K562 (cell line): ENCODE measurements around the gene CYP11A1. TPM values are rescaled to one million over a fixed set of nuclear protein-coding genes. Genes with fewer than 3 reads are reported as not detected.

Source experiments
- ATAC-seq: fragments of 200-7000 bp; cut with Tn5 transposase; 3 replicates; pipeline ENCODE4 v1.9.1; 2020; ENCODE audit warnings: moderate library complexity
- BruUV-seq: library from RNA; stranded (reverse); fragments of 400-500 nt; replicated peaks from 2 replicates; lab custom pipeline; 2021; lab: Mats Ljungman, UMichigan
- CTCF ChIA-PET: fragments of 300-600 bp; formaldehyde crosslinking; extraction: SDS; loops from one replicate; lab custom pipeline; 2021; ENCODE audit warnings: low intra/inter-chr PET ratio; lab: Yijun Ruan, JAX
- POLR2A ChIA-PET: fragments of 300-600, 350-650 bp; sonication (Branson Sonifier 250); formaldehyde crosslinking; extraction: SDS; loops from one replicate; lab custom pipeline; 2021; ENCODE audit warnings: antibody characterized with exemption, inconsistent platforms; lab: Yijun Ruan, JAX
- DNase-seq, 4 experiments: peaks; one replicate each; pipeline versions ENCODE4 v3.0.0 to v3.0.0-alpha.2; 2011 to 2018; ENCODE audit warnings: low spot score in 3 of 4, mixed read lengths in 3 of 4; ENCODE audit errors: extremely low read depth in 1 of 4
- FAIRE-seq: peaks from 2 replicates; lab custom pipeline; 2011; peaks lifted over from hg19 to GRCh38; lab: Jason Lieb, UNC
- H2AFZ ChIP-seq: 2 replicates; pipeline ENCODE4 v1.6.0; 2011; ENCODE audit warnings: low read depth, low read length, control low read depth, inconsistent platforms
- H3K27ac ChIP-seq: fragments of 200-600 bp; 3 replicates; pipeline ENCODE4 v1.8.0; 2011; ENCODE audit warnings: low read depth, mild to moderate bottlenecking, control low read depth, inconsistent platforms, low read length, moderate library complexity, mixed read lengths; ENCODE audit errors: extremely low read depth
- H3K27me3 ChIP-seq, 2 experiments: fragments of 300-600 bp in 1 of 2; 2 replicates in 1 of 2; 3 replicates in 1 of 2; pipeline versions ENCODE4 v1.6.0 to v1.8.0; 2011; ENCODE audit warnings: inconsistent platforms in 2 of 2, low read length in 2 of 2, mild to moderate bottlenecking in 1 of 2, mixed read lengths in 1 of 2, moderate library complexity in 1 of 2; ENCODE audit not compliant: control insufficient read depth in 2 of 2, insufficient read depth in 2 of 2
- H3K36me3 ChIP-seq: fragments of 300-600 bp; 3 replicates; pipeline ENCODE4 v1.8.0; 2011; ENCODE audit warnings: mild to moderate bottlenecking, low read length, inconsistent platforms; ENCODE audit not compliant: control insufficient read depth, insufficient read depth
- H3K4me1 ChIP-seq, 2 experiments: fragments of 200-600 bp in 1 of 2; replicated peaks in 1 of 2; 2 replicates in 1 of 2; 3 replicates in 1 of 2; pipeline versions ENCODE4 v1.5.1 to v1.8.0; 2011; ENCODE audit warnings: inconsistent platforms in 2 of 2, low read length in 2 of 2, mild to moderate bottlenecking in 1 of 2, mixed read lengths in 1 of 2, moderate library complexity in 1 of 2; ENCODE audit not compliant: control insufficient read depth in 2 of 2, insufficient read depth in 2 of 2
- H3K4me2 ChIP-seq: 2 replicates; pipeline ENCODE4 v1.6.1; 2011; ENCODE audit warnings: low read length, control low read depth, inconsistent platforms, mixed read lengths; ENCODE audit not compliant: insufficient read depth
- H3K4me3 ChIP-seq: fragments of 200-600 bp; sonication (generic), shearing (Covaris generic); 2 replicates; pipeline ENCODE4 v1.5.1; 2016; ENCODE audit warnings: control low read depth, inconsistent platforms
- H3K79me2 ChIP-seq: fragments of 200-600 bp; 3 replicates; pipeline ENCODE4 v1.8.0; 2011; ENCODE audit warnings: low read length, inconsistent platforms; ENCODE audit not compliant: control insufficient read depth, insufficient read depth
- H3K9ac ChIP-seq, 2 experiments: 2 replicates each; pipeline versions ENCODE4 v1.6.0 to v1.6.1; 2011; ENCODE audit warnings: low read depth in 2 of 2, low read length in 2 of 2, control low read depth in 1 of 2, inconsistent platforms in 1 of 2, mild to moderate bottlenecking in 1 of 2, mixed read lengths in 1 of 2; ENCODE audit not compliant: insufficient read depth in 1 of 2
- H3K9me1 ChIP-seq: one replicate; pipeline ENCODE4 v1.6.0; 2011; ENCODE audit warnings: inconsistent platforms, mild to moderate bottlenecking, low read length, moderate library complexity; ENCODE audit not compliant: control insufficient read depth, insufficient read depth
- H3K9me3 ChIP-seq: replicated peaks from 2 replicates; pipeline ENCODE4 v1.5.1; 2011; ENCODE audit warnings: low read depth, low read length, inconsistent platforms; ENCODE audit not compliant: control insufficient read depth, insufficient read depth
- H4K20me1 ChIP-seq: replicated peaks from 2 replicates; pipeline ENCODE4 v1.6.1; 2011; ENCODE audit warnings: low read length, inconsistent platforms, mixed read lengths; ENCODE audit not compliant: control insufficient read depth, insufficient read depth
- BRF2 ChIP-seq: IDR thresholded peaks from 3 replicates; pipeline ENCODE4 v1.6.1; 2011; ENCODE audit warnings: borderline replicate concordance, mild to moderate bottlenecking; ENCODE audit not compliant: insufficient read length, insufficient read depth
- CBFB ChIP-seq: sonication (generic); formaldehyde crosslinking; IDR thresholded peaks from 2 replicates; pipeline ENCODE4 v1.4.0; 2020; ENCODE audit warnings: mild to moderate bottlenecking, missing genetic modification reagents
- ETV6 ChIP-seq, 3 experiments: fragments of 150-350 bp in 1 of 3; sonication (generic) in 1 of 3; formaldehyde crosslinking in 1 of 3; IDR thresholded peaks; 2 replicates each; pipeline versions ENCODE4 v1.6.1 to v1.8.0; 2014 to 2022; ENCODE audit warnings: borderline replicate concordance in 2 of 3, low read depth in 2 of 3, antibody characterized with exemption in 1 of 3, low read length in 1 of 3, mild to moderate bottlenecking in 1 of 3, missing genetic modification reagents in 1 of 3
- HDGF ChIP-seq: fragments of 450-650 bp; IDR thresholded peaks from 2 replicates; pipeline ENCODE4 v1.6.1; 2016
- HMGXB4 ChIP-seq: sonication (generic); formaldehyde crosslinking; IDR thresholded peaks from 2 replicates; pipeline ENCODE4 v1.8.1; 2023; ENCODE audit warnings: mild to moderate bottlenecking, missing genetic modification reagents
- MEIS2 ChIP-seq: fragments of 450-650 bp; IDR thresholded peaks from 2 replicates; pipeline ENCODE4 v1.6.1; 2014; ENCODE audit warnings: mild to moderate bottlenecking; ENCODE audit not compliant: partially characterized antibody
- NONO ChIP-seq, 2 experiments: fragments of 200-400 bp in 1 of 2; fragments of 450-650 bp in 1 of 2; formaldehyde crosslinking in 1 of 2; IDR thresholded peaks; 2 replicates each; pipeline ENCODE4 v1.6.1; 2017; ENCODE audit warnings: low read depth in 2 of 2, mild to moderate bottlenecking in 2 of 2, moderate library complexity in 2 of 2, low read length in 1 of 2
- POU5F1 ChIP-seq: fragments of 150-350 bp; IDR thresholded peaks from 2 replicates; pipeline ENCODE4 v1.6.1; 2014; ENCODE audit warnings: borderline replicate concordance, low read length, low read depth, mild to moderate bottlenecking; ENCODE audit not compliant: partially characterized antibody
- SRSF1 ChIP-seq: fragments of 200-400 bp; formaldehyde crosslinking; IDR thresholded peaks from 2 replicates; pipeline ENCODE4 v1.6.1; 2017; ENCODE audit warnings: mild to moderate bottlenecking, low read depth, low read length, moderate library complexity
- ZNF696 ChIP-seq: fragments of 250-450 bp; sonication (Bioruptor Pico); conservative IDR thresholded peaks from 2 replicates; pipeline ENCODE4 v1.4.0; 2020; ENCODE audit warnings: mild to moderate bottlenecking, moderate library complexity
- ZNF766 ChIP-seq: fragments of 200-800 bp; sonication (Bioruptor generic); conservative IDR thresholded peaks from 2 replicates; pipeline ENCODE4 v1.6.1; 2016; ENCODE audit warnings: missing genetic modification characterization, missing compliant biosample characterization
- WGBS: fragments of 100-300 bp; shearing (Covaris generic); methylation state at CpG from one replicate; pipeline ENCODE4 v1.1.6; 2016; ENCODE audit warnings: low coverage, mixed read lengths; ENCODE audit not compliant: insufficient coverage; ENCODE audit errors: missing lambda C conversion rate; 5-methylcytosine and 5-hydroxymethylcytosine counted together
- in situ Hi-C: fragments of 300-500 bp; cut with MboI; formaldehyde crosslinking; loops from 4 replicates; pipeline ENCODE4 v1.15.0; 2018; ENCODE audit warnings: inconsistent platforms, mixed read lengths
- intact Hi-C: fragments of 100-400 bp; cut with micrococcal nuclease; formaldehyde crosslinking; loops from 2 replicates; pipeline ENCODE4 v1.14.2; 2022
- polyA plus RNA-seq, 8 experiments: library from polyadenylated mRNA; depleted of rRNA in 4 of 8; stranded (reverse) in 5 of 8; unstranded in 3 of 8; fragments of >200 nt; fragmentation: Nextera tagmentation in 2 of 8; fragmentation: Illumina TruSeq in 1 of 8; extraction: Ambion mirVana in 2 of 8; extraction: Trizol in 1 of 8; gene quantifications; 2 replicates each; pipeline versions ENCODE4 v1.2.1 to v1.2.3, GENCODE V29; 2011 to 2014; ENCODE audit warnings: inconsistent platforms in 1 of 8, missing spikeins in 1 of 8
- total RNA-seq, 7 experiments: library from RNA; depleted of rRNA in 6 of 7; stranded (reverse); fragments of >200 nt in 6 of 7; fragmentation: Illumina TruSeq in 2 of 7; extraction: Trizol in 2 of 7; gene quantifications; 2 replicates each; pipeline versions ENCODE4 v1.2.1 to v1.2.3, GENCODE V29; 2011 to 2021; ENCODE audit warnings: low replicate concordance in 1 of 7
- TF ChIP-seq, protein P1 (sequence below): fragments of 450-650 bp; IDR thresholded peaks from 2 replicates; pipeline ENCODE4 v1.6.1; 2016; ENCODE audit warnings: missing biosample characterization, missing genetic modification characterization

Gene CYP11A1
- total and polyA plus RNA-seq, 9 of the 15 experiments (the other 6 are each of a cell fraction or from before 2014, with no cell fraction given) = 0.06 to 0.24 (median 0.10) TPM; not detected in 4

GRCh38 chr15:74399100-74399499 is 31.7 kb upstream of the CYP11A1 start:
- Histone ChIP-seq H3K27me3 (no peaks in the 10 kb centered on the region), H3K9me3 (no peaks in the 10 kb centered on the region), H3K9ac (no peak overlapping the region), H3K4me3 (no peak overlapping the region), H3K9me1 (no peaks in the 10 kb centered on the region), H2AFZ (0 out of 2 replicates have a peak overlapping the region, but pooled peaks have one; percentile 19), H4K20me1 (no peaks in the 10 kb centered on the region), H3K27ac (no peak overlapping the region), H3K79me2 (no peaks in the 10 kb centered on the region), H3K36me3 (no peaks in the 10 kb centered on the region), H3K4me2 (no peak overlapping the region), H3K4me1 (peaks cover 52 to 67% of the 10 kb centered on the region in 2 experiments)
- WGBS = 71% methylated on average over 3 of the region's 3 CpGs
- TF ChIP-seq ZNF766 (CRISPR knock-in tag) = peak; percentile 88
- no peak for TF ChIP-seq SRSF1
- no peak for TF ChIP-seq CBFB
- TF ChIP-seq ZNF696 (CRISPR knock-in tag) = no peak
- TF ChIP-seq POU5F1 = no peak
- DNase-seq = no peak
- ATAC-seq = no peak
- no TSS peak for BruUV-seq
- in situ Hi-C loops = no loop called here
- no peak for FAIRE-seq
- intact Hi-C loops = no loop called here
- ChIA-PET CTCF (no interaction called here), POLR2A (no interaction called here)

DNA sequence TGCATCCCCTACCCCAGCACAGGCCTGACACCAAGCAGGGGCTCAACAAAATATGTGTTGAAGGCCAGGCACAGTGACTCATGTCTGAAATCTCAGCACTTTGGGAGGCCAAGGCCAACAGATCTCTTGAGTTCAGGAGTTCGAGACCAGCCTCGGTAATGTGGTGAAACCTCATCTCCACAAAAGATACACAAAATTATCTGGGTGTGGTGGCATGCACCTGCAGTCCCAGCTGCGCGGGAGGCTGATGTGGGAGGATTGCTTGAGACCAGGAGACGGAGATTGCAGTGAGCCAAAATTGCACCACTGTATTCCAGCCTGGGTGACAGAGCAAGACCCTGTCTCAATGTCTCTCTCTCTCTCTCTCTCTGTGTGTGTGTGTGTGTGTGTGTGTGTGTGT is 30.7 kb upstream of the CYP11A1 start:
- H3K36me3 ChIP-seq = no peaks in the 10 kb centered on the region
- H3K27me3 ChIP-seq = no peaks in the 10 kb centered on the region
- no peaks in the 10 kb centered on the region for H3K79me2 ChIP-seq
- ChIA-PET POLR2A (no interaction called here), CTCF (no interaction called here)
- intact Hi-C loops (no loop called here), in situ Hi-C loops (no loop called here)
- H2AFZ ChIP-seq = no peak overlapping the region
- H3K27ac ChIP-seq = no peak overlapping the region
- no TSS peak for BruUV-seq
- DNase-seq (no peak), FAIRE-seq (peak; percentile 61), ATAC-seq (no peak)
- H4K20me1 ChIP-seq = no peaks in the 10 kb centered on the region
- no peaks in the 10 kb centered on the region for H3K9me3 ChIP-seq
- peaks cover 44 to 63% of the 10 kb centered on the region in 2 experiments for H3K4me1 ChIP-seq
- no peak overlapping the region for H3K4me2 ChIP-seq
- WGBS = 40% methylated on average over 5 of the region's 5 CpGs
- H3K4me3 ChIP-seq = no peak overlapping the region
- no peaks in the 10 kb centered on the region for H3K9me1 ChIP-seq
- H3K9ac ChIP-seq = no peak overlapping the region
- TF ChIP-seq, protein P1, sequence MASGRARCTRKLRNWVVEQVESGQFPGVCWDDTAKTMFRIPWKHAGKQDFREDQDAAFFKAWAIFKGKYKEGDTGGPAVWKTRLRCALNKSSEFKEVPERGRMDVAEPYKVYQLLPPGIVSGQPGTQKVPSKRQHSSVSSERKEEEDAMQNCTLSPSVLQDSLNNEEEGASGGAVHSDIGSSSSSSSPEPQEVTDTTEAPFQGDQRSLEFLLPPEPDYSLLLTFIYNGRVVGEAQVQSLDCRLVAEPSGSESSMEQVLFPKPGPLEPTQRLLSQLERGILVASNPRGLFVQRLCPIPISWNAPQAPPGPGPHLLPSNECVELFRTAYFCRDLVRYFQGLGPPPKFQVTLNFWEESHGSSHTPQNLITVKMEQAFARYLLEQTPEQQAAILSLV = no peak
- TF ChIP-seq NONO (IDR thresholded peaks at IDR 0.05; ENCODE audit: low read depth in 2 of 2, low read length in 1 of 2) (no peak), ETV6 (IDR thresholded peaks at IDR 0.05; ENCODE audit: borderline replicate concordance in 1 of 2, low read depth in 2 of 2, low read length in 1 of 2) (no peak), ETV6 (CRISPR knock-in tag; IDR thresholded peaks at IDR 0.05; ENCODE audit: borderline replicate concordance) (no peak), HMGXB4 (CRISPR knock-in tag) (no peak), MEIS2 (no peak), HDGF (no peak), BRF2 (no peak)
